HepG2 (cell line): ENCODE data around the gene POU2F1.

Experiments used
- CBFB ChIP-seq: sonication (generic); formaldehyde crosslinking; IDR thresholded peaks from 2 replicates; pipeline ENCODE4 v1.4.0; 2020; ENCODE audit warnings: missing genetic modification reagents
- RAD21 ChIP-seq: fragments of 450-650 bp; formaldehyde crosslinking; IDR thresholded peaks from 2 replicates; pipeline ENCODE4 v1.5.0; 2020; ENCODE audit warnings: mild to moderate bottlenecking
- STAG1 ChIP-seq: sonication (generic); formaldehyde crosslinking; IDR thresholded peaks from 2 replicates; pipeline ENCODE4 v1.4.0; 2020; ENCODE audit warnings: missing genetic modification reagents
- TAF1 ChIP-seq: sonication (generic); formaldehyde crosslinking; IDR thresholded peaks from 2 replicates; pipeline ENCODE4 v1.4.0; 2020; ENCODE audit warnings: missing genetic modification reagents
- TOPORS ChIP-seq: sonication (generic); formaldehyde crosslinking; IDR thresholded peaks from 2 replicates; pipeline ENCODE4 v1.8.0; 2023; ENCODE audit warnings: mild to moderate bottlenecking, missing genetic modification reagents
- YY1 ChIP-seq: IDR thresholded peaks from 2 replicates; pipeline ENCODE4 v1.6.1; 2011; ENCODE audit warnings: low read length, low read depth, moderate library complexity, mild to moderate bottlenecking; ENCODE audit not compliant: insufficient read depth, insufficient replicate concordance
- ZBTB7A ChIP-seq: sonication (generic); formaldehyde crosslinking; IDR thresholded peaks from 2 replicates; pipeline ENCODE4 v1.8.0; 2022; ENCODE audit warnings: mild to moderate bottlenecking, missing genetic modification reagents
- ZNF335 ChIP-seq: sonication (generic); formaldehyde crosslinking; IDR thresholded peaks from 2 replicates; pipeline ENCODE4 v1.4.0; 2020; ENCODE audit warnings: missing genetic modification reagents
- TF ChIP-seq, protein P1 (sequence below): sonication (generic); formaldehyde crosslinking; IDR thresholded peaks from 2 replicates; pipeline ENCODE4 v1.4.0; 2020; ENCODE audit warnings: missing genetic modification reagents, borderline replicate concordance
- TF ChIP-seq, protein P2 (sequence below): sonication (generic); formaldehyde crosslinking; IDR thresholded peaks from 2 replicates; pipeline ENCODE4 v1.5.0; 2020; ENCODE audit warnings: mild to moderate bottlenecking, missing genetic modification reagents, moderate library complexity

GRCh38 chr1:167440345-167440744, 219.7 kb downstream of the POU2F1 start:
- TF ChIP-seq, protein P1, sequence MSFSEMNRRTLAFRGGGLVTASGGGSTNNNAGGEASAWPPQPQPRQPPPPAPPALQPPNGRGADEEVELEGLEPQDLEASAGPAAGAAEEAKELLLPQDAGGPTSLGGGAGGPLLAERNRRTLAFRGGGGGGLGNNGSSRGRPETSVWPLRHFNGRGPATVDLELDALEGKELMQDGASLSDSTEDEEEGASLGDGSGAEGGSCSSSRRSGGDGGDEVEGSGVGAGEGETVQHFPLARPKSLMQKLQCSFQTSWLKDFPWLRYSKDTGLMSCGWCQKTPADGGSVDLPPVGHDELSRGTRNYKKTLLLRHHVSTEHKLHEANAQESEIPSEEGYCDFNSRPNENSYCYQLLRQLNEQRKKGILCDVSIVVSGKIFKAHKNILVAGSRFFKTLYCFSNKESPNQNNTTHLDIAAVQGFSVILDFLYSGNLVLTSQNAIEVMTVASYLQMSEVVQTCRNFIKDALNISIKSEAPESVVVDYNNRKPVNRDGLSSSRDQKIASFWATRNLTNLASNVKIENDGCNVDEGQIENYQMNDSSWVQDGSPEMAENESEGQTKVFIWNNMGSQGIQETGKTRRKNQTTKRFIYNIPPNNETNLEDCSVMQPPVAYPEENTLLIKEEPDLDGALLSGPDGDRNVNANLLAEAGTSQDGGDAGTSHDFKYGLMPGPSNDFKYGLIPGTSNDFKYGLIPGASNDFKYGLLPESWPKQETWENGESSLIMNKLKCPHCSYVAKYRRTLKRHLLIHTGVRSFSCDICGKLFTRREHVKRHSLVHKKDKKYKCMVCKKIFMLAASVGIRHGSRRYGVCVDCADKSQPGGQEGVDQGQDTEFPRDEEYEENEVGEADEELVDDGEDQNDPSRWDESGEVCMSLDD: no peak
- TF ChIP-seq TAF1 (CRISPR knock-in tag) (no peak), YY1 (no peak), STAG1 (CRISPR knock-in tag) (no peak), ZBTB7A (CRISPR knock-in tag) (no peak), ZNF335 (CRISPR knock-in tag) (no peak), RAD21 (CRISPR knock-in tag) (no peak), CBFB (CRISPR knock-in tag) (no peak), TOPORS (no peak)
- TF ChIP-seq, protein P2, sequence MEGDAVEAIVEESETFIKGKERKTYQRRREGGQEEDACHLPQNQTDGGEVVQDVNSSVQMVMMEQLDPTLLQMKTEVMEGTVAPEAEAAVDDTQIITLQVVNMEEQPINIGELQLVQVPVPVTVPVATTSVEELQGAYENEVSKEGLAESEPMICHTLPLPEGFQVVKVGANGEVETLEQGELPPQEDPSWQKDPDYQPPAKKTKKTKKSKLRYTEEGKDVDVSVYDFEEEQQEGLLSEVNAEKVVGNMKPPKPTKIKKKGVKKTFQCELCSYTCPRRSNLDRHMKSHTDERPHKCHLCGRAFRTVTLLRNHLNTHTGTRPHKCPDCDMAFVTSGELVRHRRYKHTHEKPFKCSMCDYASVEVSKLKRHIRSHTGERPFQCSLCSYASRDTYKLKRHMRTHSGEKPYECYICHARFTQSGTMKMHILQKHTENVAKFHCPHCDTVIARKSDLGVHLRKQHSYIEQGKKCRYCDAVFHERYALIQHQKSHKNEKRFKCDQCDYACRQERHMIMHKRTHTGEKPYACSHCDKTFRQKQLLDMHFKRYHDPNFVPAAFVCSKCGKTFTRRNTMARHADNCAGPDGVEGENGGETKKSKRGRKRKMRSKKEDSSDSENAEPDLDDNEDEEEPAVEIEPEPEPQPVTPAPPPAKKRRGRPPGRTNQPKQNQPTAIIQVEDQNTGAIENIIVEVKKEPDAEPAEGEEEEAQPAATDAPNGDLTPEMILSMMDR (CRISPR knock-in tag): no peak
